Embryonic facial prominence (tissue), 1 donor: ENCODE data around the gene AKT1S1.
A peak's percentile ranks its signal among the peaks of the same experiment; 100 is the strongest.

Source experiments
- DNase-seq: peaks from one replicate; pipeline ENCODE4 v3.0.0-alpha.2; 2016; ENCODE audit errors: extremely low spot score

The AKT1S1 gene

DNA sequence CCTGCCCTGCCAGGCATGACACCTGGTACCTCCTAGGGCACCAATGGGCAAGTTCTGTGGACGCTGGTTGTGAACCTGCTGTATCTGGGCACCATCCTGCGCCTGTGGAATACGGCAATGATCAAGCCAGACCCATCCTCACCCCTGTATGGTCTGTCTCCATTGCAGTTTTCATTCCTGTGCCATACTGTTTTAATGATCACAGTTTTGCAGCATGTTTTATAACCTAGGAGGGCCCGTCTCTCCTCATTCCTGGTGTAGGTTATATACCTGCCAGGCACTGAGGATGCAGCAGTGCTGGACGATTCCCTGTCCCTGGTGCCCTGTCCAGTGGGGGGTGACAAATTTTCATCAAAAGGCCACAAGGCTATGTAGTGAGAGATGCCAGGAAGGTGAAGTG lies 5.9 kb upstream of the AKT1S1 start:
- no peak for DNase-seq

- DNase-seq = no peak
These were observed 5.5 kb upstream of the AKT1S1 start for GRCh38 chr19:49882643-49883042.

- no peak for DNase-seq
These were observed 4.7 kb upstream of the AKT1S1 start for GRCh38 chr19:49881672-49882394.

DNA sequence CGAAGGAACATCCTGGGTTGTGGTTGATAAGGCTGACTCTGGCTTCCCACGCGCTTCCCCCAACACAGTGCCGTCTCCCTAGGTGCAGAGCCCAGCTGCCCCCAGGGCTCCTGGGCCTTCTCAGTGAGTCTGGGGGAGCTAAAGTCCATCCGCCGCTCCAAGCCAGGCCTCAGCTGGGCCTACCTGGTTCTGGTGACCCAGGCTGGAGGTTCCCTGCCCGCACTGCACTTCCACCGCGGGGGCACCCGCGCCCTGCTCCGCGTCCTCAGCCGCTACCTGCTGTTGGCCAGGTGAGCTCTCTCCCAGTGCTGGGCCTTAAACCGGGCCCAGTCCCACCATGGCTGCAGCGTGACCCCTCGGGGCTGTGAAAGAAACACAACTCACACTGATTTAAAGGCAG lies 4.0 kb upstream of the AKT1S1 start:
- no peak for DNase-seq

DNA sequence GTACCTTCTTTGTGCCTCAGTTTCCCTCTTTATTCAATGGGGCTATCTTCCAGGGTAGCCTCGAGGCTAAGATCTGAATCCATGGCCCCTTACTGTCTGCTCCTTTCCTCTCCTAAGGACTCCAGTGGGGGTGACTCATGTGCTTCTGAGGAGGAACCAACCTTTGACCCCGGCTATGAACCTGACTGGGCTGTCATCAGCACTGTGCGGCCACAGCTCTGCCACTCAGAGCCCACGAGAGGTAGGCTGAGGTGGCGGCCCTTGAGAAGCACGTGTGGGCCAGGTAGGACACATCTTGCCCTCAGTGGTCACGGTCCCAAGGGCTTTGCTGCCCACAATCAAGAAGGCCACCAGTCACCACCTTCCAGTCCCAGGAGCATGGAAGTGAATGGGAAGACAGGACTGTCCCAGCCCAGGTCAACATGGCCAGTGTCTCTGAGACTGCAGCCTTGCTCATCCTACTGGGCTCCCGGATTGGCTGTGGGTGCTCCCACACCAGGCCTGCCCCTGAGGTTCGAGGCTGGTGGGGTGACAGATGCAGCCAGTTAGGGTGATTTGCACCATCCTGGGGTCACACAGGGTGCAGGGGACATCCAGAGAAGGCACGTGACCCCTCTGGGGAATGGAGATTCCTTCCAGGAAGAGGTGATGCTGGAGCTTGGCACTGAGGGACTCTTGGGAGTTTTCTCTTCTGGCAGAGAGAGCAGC lies 3.2 kb upstream of the AKT1S1 start:
- DNase-seq = no peak

DNA sequence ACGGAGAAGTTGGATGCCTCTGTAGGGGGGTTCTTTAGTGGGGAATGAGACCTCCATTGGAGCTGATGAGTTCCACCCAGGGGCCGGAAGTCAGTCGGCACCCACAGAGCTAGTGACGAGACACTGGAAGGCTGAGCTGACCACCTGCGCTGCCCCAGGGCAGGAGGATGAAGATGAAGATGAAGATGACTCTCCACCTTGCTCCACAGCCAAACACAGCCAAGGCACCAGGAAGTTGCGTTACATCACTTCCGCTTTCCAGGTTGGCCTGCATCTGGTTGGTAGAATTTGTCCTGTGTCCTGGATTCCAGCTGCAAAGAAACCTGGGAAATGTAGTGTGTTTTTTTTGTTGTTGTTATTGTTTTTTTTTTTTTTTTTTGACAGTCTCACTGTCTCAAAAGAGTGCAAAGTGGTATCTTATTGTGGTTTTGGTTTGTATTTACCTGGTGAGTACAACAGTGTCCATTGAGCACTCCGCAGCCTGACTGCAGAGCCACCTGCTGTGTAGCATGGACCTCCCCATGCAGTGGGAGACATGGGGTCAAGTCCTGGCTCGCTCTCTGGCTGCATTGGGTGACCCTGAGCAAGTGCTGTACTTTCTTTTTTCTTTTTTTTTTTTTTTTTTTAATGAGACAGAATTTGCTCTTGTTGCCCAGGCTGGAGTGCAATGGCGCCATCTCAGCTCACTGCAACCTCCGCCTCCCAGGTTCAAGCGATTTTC lies 2.2 kb upstream of the AKT1S1 start:
- DNase-seq = no peak

DNA sequence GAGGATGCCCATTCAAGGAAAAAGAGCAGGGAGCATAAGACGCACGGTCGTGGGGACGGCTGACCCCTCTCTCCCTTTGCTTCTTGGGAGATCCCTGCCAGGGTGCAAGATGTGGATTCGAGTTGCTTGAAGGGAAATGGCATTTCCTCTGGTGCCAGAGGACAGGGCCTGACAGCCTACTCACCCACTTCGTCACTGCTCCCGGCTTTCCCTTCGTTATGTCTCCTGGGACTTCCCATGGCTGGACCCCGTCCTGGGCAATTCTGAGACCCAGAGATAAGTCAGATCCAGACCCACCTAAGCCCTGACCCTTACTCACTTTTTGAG lies 1.6 kb upstream of the AKT1S1 start:
- no peak for DNase-seq

DNA sequence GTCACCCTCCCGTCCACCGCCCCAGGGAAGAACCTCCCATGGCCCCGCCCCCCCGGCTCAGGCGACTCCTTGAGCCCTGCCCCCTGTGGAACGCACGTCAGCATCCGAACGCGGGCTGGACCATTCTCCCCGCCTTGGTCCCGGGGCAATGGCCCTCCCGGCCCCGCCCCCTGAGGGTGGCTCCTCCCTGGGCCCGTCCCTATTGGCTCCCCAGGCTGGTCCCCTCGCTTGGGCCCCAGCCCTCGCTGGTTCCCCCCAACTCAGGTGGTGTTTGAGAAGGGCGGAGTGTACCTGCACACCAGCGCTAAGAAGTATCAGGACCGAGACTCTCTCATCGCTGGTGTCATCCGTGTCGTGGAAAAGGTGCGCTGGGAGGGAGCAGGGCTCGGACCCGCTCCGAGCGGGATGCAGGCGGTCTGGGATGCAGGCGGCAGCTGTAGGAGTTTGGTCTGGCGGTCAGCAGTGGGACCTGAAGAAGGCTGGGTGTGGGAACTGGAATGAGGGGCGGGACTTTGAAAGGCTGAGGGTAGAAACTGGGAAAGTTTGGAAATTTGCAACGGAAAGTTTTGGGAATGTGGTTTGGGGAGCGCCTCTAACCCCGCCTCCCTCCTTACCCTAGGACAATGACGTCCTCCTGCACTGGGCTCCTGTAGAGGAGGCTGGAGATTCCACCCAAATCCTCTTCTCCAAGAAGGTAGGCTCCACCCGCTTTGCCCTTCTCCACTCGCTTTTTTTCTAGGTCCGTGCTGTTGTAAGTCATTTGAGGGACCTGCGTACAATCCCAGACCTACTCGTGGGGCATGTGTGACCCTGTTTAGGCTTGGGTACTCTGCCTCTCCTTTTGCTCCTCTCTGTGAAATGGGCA lies 956 bp upstream of the AKT1S1 start:
- peak; percentile 90 for DNase-seq

GRCh38 chr19:49876422-49877019 lies 634 bp downstream of the AKT1S1 start:
- DNase-seq = peak; percentile 99

DNA sequence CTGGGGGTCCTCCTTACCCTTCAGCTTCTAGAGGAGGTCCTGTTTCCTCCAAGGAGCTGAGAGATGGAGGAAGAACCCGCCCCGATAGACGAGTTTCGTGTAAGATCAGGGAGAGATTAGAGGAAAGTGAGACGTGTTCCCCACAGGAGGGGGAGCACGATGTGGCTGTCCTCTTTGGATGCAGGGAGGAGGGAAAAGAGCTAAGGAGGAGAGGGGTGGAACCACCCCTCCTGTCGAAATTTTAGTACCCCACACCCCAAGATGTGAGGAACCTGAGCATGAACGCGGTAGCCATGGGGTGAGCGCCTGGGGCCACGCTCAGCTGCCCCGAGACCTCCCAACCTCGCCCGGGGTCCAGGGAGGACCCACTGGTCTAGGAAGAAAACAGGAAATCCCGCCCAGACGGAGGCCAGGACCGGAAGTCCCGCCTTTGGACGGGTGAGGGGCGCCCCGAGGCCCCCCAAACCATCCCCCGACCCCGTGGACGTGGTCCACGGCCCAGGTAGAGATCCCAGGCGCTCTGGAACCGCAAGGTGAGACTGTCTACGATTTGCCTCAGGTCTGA lies 1.2 kb downstream of the AKT1S1 start:
- DNase-seq = peak; percentile 53

DNA sequence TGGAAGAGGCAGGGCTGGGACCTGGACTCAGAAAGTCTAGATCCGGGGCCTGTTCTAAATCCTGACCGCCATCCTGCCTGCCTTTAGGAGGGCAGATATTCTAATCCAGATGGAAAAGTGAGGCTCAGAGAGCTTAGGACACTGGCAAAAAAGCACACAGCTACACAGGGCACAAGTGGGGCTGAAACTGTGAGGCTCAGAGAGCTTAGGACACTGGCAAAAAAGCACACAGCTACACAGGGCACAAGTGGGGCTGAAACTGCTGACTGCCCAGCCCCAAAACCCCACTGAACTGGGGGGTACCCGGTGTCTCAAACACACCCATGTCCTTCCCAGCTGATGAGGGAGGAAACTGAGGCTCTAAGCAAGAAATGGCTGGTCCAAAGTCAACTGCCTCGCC lies 2.0 kb downstream of the AKT1S1 start:
- DNase-seq = no peak

DNA sequence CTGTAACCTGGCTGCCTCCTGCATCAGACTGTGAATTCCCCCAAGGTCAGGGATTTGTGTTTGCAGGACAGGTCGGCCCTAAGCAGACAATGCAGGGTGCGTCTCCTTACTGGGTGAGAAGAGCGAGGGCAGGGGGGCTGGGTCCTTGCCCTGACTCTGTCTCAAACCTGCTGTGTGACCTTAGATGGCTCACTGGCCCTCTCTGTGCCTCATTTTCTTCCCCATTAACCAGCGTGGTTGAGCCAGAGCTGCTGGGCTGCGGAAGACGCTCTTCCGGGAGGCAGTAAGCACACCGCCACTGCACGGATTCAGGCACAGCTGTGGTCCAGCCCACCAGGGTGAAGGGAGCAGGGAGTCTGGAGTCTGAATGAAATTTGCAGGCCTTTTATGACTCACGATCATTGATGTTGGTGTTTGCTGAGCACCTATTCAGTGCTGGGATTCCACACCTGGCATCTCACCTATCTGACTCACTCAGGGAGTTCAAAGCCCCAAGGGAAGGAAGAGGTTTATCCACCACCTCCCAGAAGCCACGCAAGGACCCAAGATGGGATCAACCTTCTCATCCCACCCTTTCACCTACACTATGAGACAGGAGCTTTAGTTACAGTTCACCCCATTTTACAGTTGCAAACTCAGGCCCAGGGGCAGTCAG lies 2.5 kb downstream of the AKT1S1 start:
- DNase-seq = no peak

GRCh38 chr19:49873834-49874233 lies 3.3 kb downstream of the AKT1S1 start:
- no peak for DNase-seq

DNA sequence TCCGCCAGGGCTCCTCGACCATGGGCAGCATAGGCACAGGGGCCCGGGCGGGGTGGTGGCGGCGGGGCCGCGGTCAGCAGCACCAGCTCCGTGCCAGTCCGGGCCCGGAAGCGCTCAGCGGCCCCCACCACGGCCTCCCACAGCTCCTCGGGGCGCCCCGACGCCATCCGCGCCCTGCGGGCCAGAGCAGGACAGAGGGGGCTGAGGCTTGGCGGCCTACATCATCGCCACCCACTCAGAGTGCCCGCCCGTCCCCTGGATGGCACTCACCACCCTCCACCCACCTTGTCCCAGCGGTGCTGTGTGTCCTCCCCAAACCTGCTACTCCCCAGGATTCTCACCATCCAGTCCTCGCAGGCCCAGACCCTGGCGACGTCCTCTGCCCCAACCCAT lies 4.0 kb downstream of the AKT1S1 start:
- no peak for DNase-seq

DNA sequence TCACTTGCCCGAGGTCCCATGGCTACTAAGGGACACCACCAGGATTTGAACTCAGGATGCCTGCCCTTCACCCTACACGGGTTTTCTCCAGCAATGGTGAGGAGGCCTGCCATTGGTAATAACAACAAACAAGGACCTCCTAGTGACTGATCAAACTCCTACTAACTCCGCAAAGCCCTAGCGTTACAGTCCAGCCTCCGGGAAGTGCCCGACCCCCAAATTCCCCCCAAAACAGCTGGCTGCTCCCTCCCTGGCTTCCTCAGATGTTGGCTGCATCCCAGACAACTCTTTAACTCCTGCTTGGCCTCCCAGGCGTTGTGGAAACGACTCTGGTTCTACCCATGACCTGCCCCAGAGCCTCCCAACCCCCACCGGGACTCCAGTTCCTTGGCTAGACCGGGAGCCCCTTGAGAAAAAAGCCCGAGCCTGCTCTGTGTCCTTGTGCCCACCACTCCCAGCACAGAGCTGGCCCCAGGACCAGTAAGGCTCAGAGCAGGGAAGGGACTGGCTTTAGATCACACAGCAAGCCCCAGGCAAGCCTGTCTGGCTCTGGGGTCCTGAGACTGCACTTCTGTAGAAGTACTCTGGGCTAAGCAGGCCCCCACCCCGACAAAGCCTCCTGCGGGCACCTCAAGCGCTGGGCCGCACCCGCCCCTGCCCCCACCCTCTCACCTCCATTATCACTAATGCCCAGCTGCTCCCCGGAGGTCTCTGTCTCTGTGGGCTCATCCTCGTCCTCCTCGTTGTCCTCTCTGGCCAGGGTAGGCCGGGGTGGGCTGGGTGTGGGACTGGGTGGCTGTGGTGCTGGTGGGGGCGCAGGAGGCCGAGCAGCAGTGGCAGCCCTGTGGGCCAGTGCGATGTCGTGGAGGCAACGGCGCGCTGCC lies 4.7 kb downstream of the AKT1S1 start:
- DNase-seq = no peak

DNA sequence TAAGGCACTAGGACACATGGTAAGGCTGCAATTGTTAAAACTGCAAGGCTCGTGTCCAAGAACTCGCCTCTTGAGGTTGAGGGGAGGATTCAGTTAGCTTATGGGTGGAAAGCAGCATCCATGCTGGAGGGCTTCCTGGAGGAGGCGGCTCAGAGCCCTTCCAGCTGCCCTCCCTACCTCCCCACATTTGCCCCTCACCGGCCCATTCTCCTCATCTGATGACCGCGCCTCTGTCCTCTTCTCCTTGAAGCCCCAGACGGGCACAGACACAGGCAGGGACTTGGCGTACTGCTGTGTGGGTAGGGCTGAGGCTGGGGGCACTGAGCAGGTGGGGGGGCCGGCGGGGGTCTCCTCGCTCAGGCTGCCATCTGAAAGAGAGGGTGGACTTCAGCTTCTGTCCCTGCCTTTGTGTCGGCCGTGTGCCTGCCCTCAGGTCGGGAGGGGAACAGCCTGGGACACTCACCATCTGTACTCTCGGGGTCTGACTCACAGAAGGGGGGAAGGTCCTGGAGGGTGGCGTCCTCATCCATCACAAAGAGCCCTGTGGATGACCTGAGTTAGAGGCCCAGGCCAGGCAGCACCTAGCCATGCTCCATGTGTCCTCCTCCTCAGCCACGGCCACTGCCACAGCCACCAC lies 5.7 kb downstream of the AKT1S1 start:
- no peak for DNase-seq

- DNase-seq = no peak
These were observed 6.8 kb downstream of the AKT1S1 start for GRCh38 chr19:49870309-49870901.

DNA sequence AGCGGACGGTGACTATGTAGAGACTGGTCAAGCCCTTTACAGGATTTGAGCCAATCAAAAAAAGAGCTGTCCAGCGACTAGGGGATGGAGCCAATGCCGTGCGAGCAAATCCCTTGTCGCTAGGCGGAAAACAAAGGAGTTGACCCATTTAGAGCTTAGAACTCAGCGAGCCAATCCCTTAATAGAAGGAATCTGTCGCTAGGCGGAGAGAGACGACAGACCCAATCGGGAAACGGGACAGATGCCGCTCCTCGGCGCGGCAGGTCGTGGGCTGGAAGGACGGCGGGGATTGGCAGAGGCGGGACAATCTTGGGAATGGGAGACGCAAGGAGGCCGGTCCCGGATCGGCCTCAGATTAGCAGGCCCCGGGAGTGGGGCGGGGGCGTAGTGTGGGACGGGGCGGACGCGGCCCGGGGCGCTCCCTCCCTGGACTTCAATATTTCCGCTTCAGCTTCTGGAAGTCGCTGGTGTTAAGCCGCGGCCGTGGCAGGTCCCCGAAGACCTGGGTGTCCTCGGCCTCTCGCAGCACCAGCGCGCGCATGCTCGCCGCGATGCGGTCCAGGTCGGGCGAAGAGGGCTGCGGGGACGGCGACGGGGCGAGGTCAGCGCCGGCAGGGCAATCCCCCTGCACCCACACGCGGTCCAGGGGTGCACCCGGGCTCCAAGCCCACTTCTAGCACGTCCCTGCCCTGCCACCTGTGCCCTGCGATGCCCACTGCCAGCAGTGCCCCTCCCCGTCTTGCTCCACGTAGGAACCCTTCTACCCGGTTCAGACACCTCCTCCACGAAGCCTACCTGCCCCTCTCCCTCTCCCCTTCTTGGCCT lies 7.5 kb downstream of the AKT1S1 start:
- DNase-seq = peak; percentile 99
